HCT116 (cell line): ENCODE results near the gene ATOX1. TPM values are rescaled to one million over a fixed set of nuclear protein-coding genes. Genes with fewer than 3 reads are reported as not detected.

Source experiments
- ATAC-seq: fragments of 200-7000 bp; cut with Tn5 transposase; 2 replicates; pipeline ENCODE4 v1.9.1; 2020; ENCODE audit warnings: mild to moderate bottlenecking, moderate library complexity
- BruUV-seq: library from RNA; stranded (reverse); fragments of 400-500 nt; replicated peaks from 2 replicates; lab custom pipeline; 2021; lab: Mats Ljungman, UMichigan
- CTCF ChIA-PET: fragments of 300-600 bp; sonication (Branson Sonifier 250); formaldehyde crosslinking; loops from one replicate; lab custom pipeline; 2021; ENCODE audit warnings: antibody characterized with exemption; lab: Charles Lee
- POLR2A ChIA-PET: fragments of 300-600, 350-600 bp; sonication (Branson Sonifier 250); formaldehyde crosslinking; loops from one replicate; lab custom pipeline; 2021; ENCODE audit warnings: antibody characterized with exemption; lab: Charles Lee
- RAD21 ChIA-PET, 2 experiments: fragments of 300-600 bp; sonication (Branson Sonifier 250); formaldehyde crosslinking; loops; one replicate each; lab custom pipeline; 2023; ENCODE audit warnings: low total read pairs in 2 of 2; ENCODE audit not compliant: uncharacterized antibody in 2 of 2, unreplicated experiment in 2 of 2, low non-redundant PET in 1 of 2; lab: Charles Lee
- DNase-seq: peaks from one replicate; pipeline ENCODE4 v3.0.0-alpha.2; 2010; ENCODE audit warnings: low read depth, low spot score
- H2AFZ ChIP-seq: fragments of 200-600 bp; shearing (Covaris generic), sonication (generic); 2 replicates; pipeline ENCODE4 v1.6.1; 2017; ENCODE audit warnings: low read depth, mixed run types, mixed read lengths, antibody characterized with exemption, low read length; ENCODE audit not compliant: poor library complexity, severe bottlenecking
- H3K27ac ChIP-seq: 2 replicates; pipeline ENCODE4 v1.5.1; 2012; ENCODE audit warnings: low read depth, low read length
- H3K27me3 ChIP-seq: fragments of 200-600 bp; sonication (generic); 2 replicates; pipeline ENCODE4 v1.6.1; 2016; ENCODE audit warnings: mixed run types, low read length, mixed read lengths; ENCODE audit not compliant: insufficient read depth
- H3K36me3 ChIP-seq, 2 experiments: fragments of 200-500 bp in 1 of 2; fragments of 200-600 bp in 1 of 2; sonication (Bioruptor generic) in 1 of 2; sonication (generic) in 1 of 2; 2 replicates each; pipeline versions ENCODE4 v1.5.1 to v1.6.1; 2014 to 2016; ENCODE audit warnings: low read length in 2 of 2, inconsistent platforms in 1 of 2, mixed read lengths in 1 of 2, mixed run types in 1 of 2; ENCODE audit not compliant: insufficient read depth in 2 of 2, control insufficient read depth in 1 of 2
- H3K4me1 ChIP-seq, 2 experiments: fragments of 200-600 bp in 1 of 2; sonication (generic) in 1 of 2; 2 replicates each; pipeline versions ENCODE4 v1.5.1 to v1.6.1; 2012 to 2017; ENCODE audit warnings: low read length in 2 of 2, inconsistent platforms in 1 of 2, mild to moderate bottlenecking in 1 of 2, mixed read lengths in 1 of 2, mixed run types in 1 of 2, moderate library complexity in 1 of 2; ENCODE audit not compliant: insufficient read depth in 2 of 2, control insufficient read depth in 1 of 2
- H3K4me2 ChIP-seq: fragments of 200-600 bp; sonication (generic); 2 replicates; pipeline ENCODE4 v1.6.1; 2017; ENCODE audit warnings: mixed run types, low read length, mixed read lengths
- H3K4me3 ChIP-seq, 2 experiments: fragments of 200-600 bp in 1 of 2; sonication (generic) in 1 of 2; replicated peaks in 1 of 2; 2 replicates each; pipeline ENCODE4 v1.5.1; 2011 to 2016; ENCODE audit warnings: low read length in 2 of 2, control low read depth in 1 of 2, low read depth in 1 of 2, mild to moderate bottlenecking in 1 of 2, mixed read lengths in 1 of 2, mixed run types in 1 of 2
- H3K79me2 ChIP-seq: fragments of 200-600 bp; sonication (generic); 2 replicates; pipeline ENCODE4 v1.6.1; 2017; ENCODE audit warnings: mild to moderate bottlenecking, mixed run types, low read length, moderate library complexity, mixed read lengths; ENCODE audit not compliant: insufficient read depth
- H3K9ac ChIP-seq: fragments of 200-600 bp; sonication (generic); 2 replicates; pipeline ENCODE4 v1.6.1; 2016; ENCODE audit warnings: low read length, mixed read lengths
- H3K9me2 ChIP-seq: fragments of 200-600 bp; sonication (generic), shearing (Covaris generic); 2 replicates; pipeline ENCODE4 v1.6.1; 2017; ENCODE audit warnings: mixed run types, mild to moderate bottlenecking, moderate library complexity; ENCODE audit not compliant: insufficient read depth
- H3K9me3 ChIP-seq, 2 experiments: fragments of 200-500 bp in 1 of 2; fragments of 200-600 bp in 1 of 2; sonication (Bioruptor generic) in 1 of 2; sonication (generic) in 1 of 2; 2 replicates each; pipeline ENCODE4 v1.6.1; 2014 to 2017; ENCODE audit warnings: low read length in 2 of 2, mixed read lengths in 2 of 2, inconsistent platforms in 1 of 2, low read depth in 1 of 2, mild to moderate bottlenecking in 1 of 2, mixed run types in 1 of 2, moderate library complexity in 1 of 2; ENCODE audit not compliant: control insufficient read depth in 1 of 2, insufficient read depth in 1 of 2
- H4K20me1 ChIP-seq: fragments of 200-600 bp; sonication (generic), shearing (Covaris generic); 2 replicates; pipeline ENCODE4 v1.6.1; 2017; ENCODE audit warnings: mixed run types, mild to moderate bottlenecking, moderate library complexity; ENCODE audit not compliant: insufficient read depth
- ATF3 ChIP-seq: IDR thresholded peaks from 2 replicates; pipeline ENCODE4 v1.6.1; 2012
- CBX3 ChIP-seq: IDR thresholded peaks from 2 replicates; pipeline ENCODE4 v1.6.1; 2012; ENCODE audit warnings: low read depth
- CEBPB ChIP-seq: IDR thresholded peaks from 2 replicates; pipeline ENCODE4 v1.6.1; 2012; ENCODE audit warnings: low read depth
- CTCF ChIP-seq, 3 experiments: fragments of 200-600 bp in 1 of 3; sonication (generic) in 1 of 3; IDR thresholded peaks in 2 of 3; conservative IDR thresholded peaks in 1 of 3; 2 replicates each; pipeline ENCODE4 v1.5.1; 2012 to 2017; ENCODE audit warnings: low read depth in 2 of 3, low read length in 2 of 3, antibody characterized with exemption in 1 of 3, borderline replicate concordance in 1 of 3, control low read depth in 1 of 3, mild to moderate bottlenecking in 1 of 3, mixed read lengths in 1 of 3, mixed run types in 1 of 3, moderate library complexity in 1 of 3; ENCODE audit not compliant: insufficient read depth in 1 of 3
- EGR1 ChIP-seq: IDR thresholded peaks from 2 replicates; pipeline ENCODE4 v1.6.1; 2012; ENCODE audit warnings: low read depth
- EZH2 ChIP-seq: fragments of 200-600 bp; sonication (generic); IDR thresholded peaks from 2 replicates; pipeline ENCODE4 v1.6.1; 2017; ENCODE audit warnings: antibody characterized with exemption, mixed run types
- EZH2phosphoT487 ChIP-seq: fragments of 200-600 bp; IDR thresholded peaks from 2 replicates; pipeline ENCODE4 v1.6.1; 2018; ENCODE audit warnings: antibody characterized with exemption, borderline replicate concordance
- FOSL1 ChIP-seq: IDR thresholded peaks from 2 replicates; pipeline ENCODE4 v1.6.1; 2012; ENCODE audit warnings: low read depth
- JUND ChIP-seq: IDR thresholded peaks from 2 replicates; pipeline ENCODE4 v1.6.1; 2012
- MAX ChIP-seq: IDR thresholded peaks from 2 replicates; pipeline ENCODE4 v1.6.1; 2012
- POLR2AphosphoS5 ChIP-seq: IDR thresholded peaks from 2 replicates; pipeline ENCODE4 v1.6.1; 2011; ENCODE audit warnings: mild to moderate bottlenecking, low read depth, low read length, moderate library complexity
- RAD21 ChIP-seq: IDR thresholded peaks from 2 replicates; pipeline ENCODE4 v1.6.1; 2012; ENCODE audit warnings: low read depth, mild to moderate bottlenecking
- REST ChIP-seq: IDR thresholded peaks from 2 replicates; pipeline ENCODE4 v1.6.1; 2012; ENCODE audit warnings: low read depth
- SIN3A ChIP-seq: IDR thresholded peaks from 2 replicates; pipeline ENCODE4 v1.6.1; 2012; ENCODE audit warnings: low read depth
- SP1 ChIP-seq: IDR thresholded peaks from 2 replicates; pipeline ENCODE4 v1.6.1; 2012; ENCODE audit warnings: low read depth
- SRF ChIP-seq: IDR thresholded peaks from 2 replicates; pipeline ENCODE4 v1.6.1; 2012; ENCODE audit warnings: low read depth
- TCF7L2 ChIP-seq: IDR thresholded peaks from 2 replicates; pipeline ENCODE4 v1.7.0; 2011; ENCODE audit warnings: borderline replicate concordance, inconsistent platforms; ENCODE audit not compliant: insufficient read depth, insufficient read length; ENCODE audit errors: extremely low read depth
- ZBTB33 ChIP-seq: IDR thresholded peaks from 2 replicates; pipeline ENCODE4 v1.6.1; 2011; ENCODE audit warnings: mild to moderate bottlenecking, low read length, moderate library complexity; ENCODE audit not compliant: insufficient replicate concordance; ENCODE audit errors: extremely low read depth
- ZFX ChIP-seq: fragments of 450-650 bp; IDR thresholded peaks from 2 replicates; pipeline ENCODE4 v1.6.1; 2017
- ZNF274 ChIP-seq: fragments of 200-500 bp; sonication (Bioruptor generic); IDR thresholded peaks from 2 replicates; pipeline ENCODE4 v1.6.1; 2014; ENCODE audit warnings: mild to moderate bottlenecking, low read depth, low read length, inconsistent platforms
- intact Hi-C: fragments of 100-400 bp; cut with micrococcal nuclease; formaldehyde crosslinking; loops from 2 replicates; pipeline ENCODE4 v1.10.0; 2022
- total RNA-seq: library from RNA; stranded (reverse); gene quantifications from one replicate; pipeline ENCODE4 v1.2.1, GENCODE V29; 2021; ENCODE audit not compliant: unreplicated experiment

Gene ATOX1
- total RNA-seq, 1 experiment from 2014 or later = 66.2 TPM

- no peaks in the 10 kb centered on the region for H4K20me1 ChIP-seq
- TF ChIP-seq SP1 (no peak), CBX3 (no peak), ZFX (no peak), JUND (no peak), SRF (no peak), REST (no peak), ZNF274 (no peak), CEBPB (no peak), RAD21 (no peak), CTCF (IDR thresholded peaks at IDR 0.05 in 2 of 3, conservative IDR thresholded peaks at IDR 0.05 in 1 of 3; ENCODE audit: borderline replicate concordance in 1 of 3, insufficient read depth in 1 of 3, low read depth in 2 of 3, low read length in 2 of 3) (no peak), EZH2 (no peak), EGR1 (no peak), ATF3 (no peak), MAX (no peak), FOSL1 (no peak), ZBTB33 (no peak), TCF7L2 (no peak), SIN3A (no peak), POLR2AphosphoS5 (no peak), EZH2phosphoT487 (no peak)
- TF ChIP-seq, all 23 proteins: peak for 0
- H3K9me2 ChIP-seq = no peaks in the 10 kb centered on the region
- RAD21 ChIA-PET = no interaction called here
- DNase-seq = no peak
- BruUV-seq = no TSS peak
- peaks cover 33 to 41% of the 10 kb centered on the region in 2 experiments for H3K4me1 ChIP-seq
- no peaks in the 10 kb centered on the region for H3K79me2 ChIP-seq
- H2AFZ ChIP-seq = no peak overlapping the region
- H3K36me3 ChIP-seq = no peaks in the 10 kb centered on the region
- H3K9ac ChIP-seq = no peak overlapping the region
- H3K4me2 ChIP-seq = no peak overlapping the region
- CTCF ChIA-PET = interaction anchor here (0.7 to 2.2 kb wide), 2 partner anchors 20 to 80 kb away, joined by 3 to 8 read pairs; no protein-coding TSS in a partner anchor
- H3K27me3 ChIP-seq = no peaks in the 10 kb centered on the region
- H3K4me3 ChIP-seq = no peak overlapping the region
- intact Hi-C loops = no loop called here
- POLR2A ChIA-PET = interaction anchor here (1.3 kb wide), 1 partner anchor 32 kb away, joined by 3 read pairs; no protein-coding TSS in a partner anchor
- no peak overlapping the region for H3K27ac ChIP-seq
- ATAC-seq = no peak
- no peaks in the 10 kb centered on the region for H3K9me3 ChIP-seq
Measured at GRCh38 chr5:151738125-151738848, 20.1 kb downstream of the ATOX1 start.
